Tibial artery (tissue), 4 donors: Measurements from ENCODE around the gene POLD4.

Experiments used
- DNase-seq, 2 donors: peaks; one replicate each; pipeline ENCODE4 v3.0.0-alpha.2; 2019
- H3K27ac ChIP-seq, 2 donors: fragments of 200-600 bp; sonication (generic) in 1 of 2; 1 replicate in 1 of 2; 2 replicates in 1 of 2; pipeline ENCODE4 v1.5.1; 2018 to 2019; ENCODE audit warnings: mild to moderate bottlenecking in 1 of 2
- H3K27me3 ChIP-seq, 2 donors: fragments of 200-600 bp; sonication (generic) in 1 of 2; one replicate each; pipeline versions ENCODE4 v1.5.1 to v1.6.0; 2016 to 2019
- H3K36me3 ChIP-seq, 3 donors: fragments of 200-600 bp; sonication (generic) in 2 of 3; one replicate each; pipeline ENCODE4 v1.5.1; 2016 to 2019; ENCODE audit warnings: mild to moderate bottlenecking in 2 of 3
- H3K4me1 ChIP-seq, 4 donors: fragments of 200-600 bp; sonication (generic) in 2 of 4; 1 replicate in 3 of 4; 2 replicates in 1 of 4; pipeline ENCODE4 v1.5.1; 2016 to 2019
- H3K4me3 ChIP-seq, 2 donors: fragments of 200-600 bp; sonication (generic) in 1 of 2; 1 replicate in 1 of 2; 2 replicates in 1 of 2; pipeline ENCODE4 v1.5.1; 2018 to 2019; ENCODE audit warnings: mild to moderate bottlenecking in 2 of 2
- H3K9me3 ChIP-seq, 3 donors: fragments of 200-600 bp; sonication (generic) in 1 of 3; one replicate each; pipeline ENCODE4 v1.5.1; 2016 to 2019
- CTCF ChIP-seq, 2 experiments: fragments of 200-600 bp in 1 of 2; fragments of 450-650 bp in 1 of 2; IDR thresholded peaks; one replicate each; pipeline ENCODE4 v1.5.1; 2017 to 2019; ENCODE audit warnings: antibody characterized with exemption in 2 of 2, mild to moderate bottlenecking in 1 of 2, moderate library complexity in 1 of 2
- intact Hi-C: fragments of 100-400 bp; cut with DNase I; formaldehyde crosslinking; loops from one replicate; pipeline ENCODE4 v1.15.0; 2023; ENCODE audit warnings: low total_unique reads

POLD4 gene

DNA sequence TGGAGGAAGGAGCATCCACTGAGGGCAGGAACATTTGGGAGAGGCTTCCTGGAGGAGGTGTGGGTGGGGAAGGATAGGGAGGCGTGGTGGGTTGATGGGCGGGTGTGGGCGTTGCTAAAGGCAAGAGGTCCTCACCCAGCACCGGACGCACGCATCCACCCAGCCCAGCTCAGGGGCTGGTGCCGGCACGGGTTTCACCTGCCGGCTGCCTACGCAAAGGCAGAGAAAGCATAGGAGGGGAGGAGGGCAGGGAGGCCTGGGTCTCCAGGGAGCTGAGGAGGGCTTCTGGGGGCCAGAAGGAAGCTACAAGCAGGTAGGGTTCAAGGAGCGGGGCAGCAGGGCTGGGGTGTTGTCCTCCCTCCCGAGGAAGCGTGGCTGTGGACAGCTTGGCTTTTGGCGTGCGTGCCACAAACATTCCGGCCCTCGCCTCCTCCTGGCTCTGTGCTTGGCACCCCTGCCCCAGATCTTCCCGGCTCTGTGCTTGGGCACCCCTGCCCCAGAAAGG, 42.2 kb downstream of the POLD4 start:
- H3K36me3 ChIP-seq: peaks cover 7 to 56% (median 19%) of the 10 kb centered on the region in 3 donors
- H3K27ac ChIP-seq: no peak overlapping the region

DNA sequence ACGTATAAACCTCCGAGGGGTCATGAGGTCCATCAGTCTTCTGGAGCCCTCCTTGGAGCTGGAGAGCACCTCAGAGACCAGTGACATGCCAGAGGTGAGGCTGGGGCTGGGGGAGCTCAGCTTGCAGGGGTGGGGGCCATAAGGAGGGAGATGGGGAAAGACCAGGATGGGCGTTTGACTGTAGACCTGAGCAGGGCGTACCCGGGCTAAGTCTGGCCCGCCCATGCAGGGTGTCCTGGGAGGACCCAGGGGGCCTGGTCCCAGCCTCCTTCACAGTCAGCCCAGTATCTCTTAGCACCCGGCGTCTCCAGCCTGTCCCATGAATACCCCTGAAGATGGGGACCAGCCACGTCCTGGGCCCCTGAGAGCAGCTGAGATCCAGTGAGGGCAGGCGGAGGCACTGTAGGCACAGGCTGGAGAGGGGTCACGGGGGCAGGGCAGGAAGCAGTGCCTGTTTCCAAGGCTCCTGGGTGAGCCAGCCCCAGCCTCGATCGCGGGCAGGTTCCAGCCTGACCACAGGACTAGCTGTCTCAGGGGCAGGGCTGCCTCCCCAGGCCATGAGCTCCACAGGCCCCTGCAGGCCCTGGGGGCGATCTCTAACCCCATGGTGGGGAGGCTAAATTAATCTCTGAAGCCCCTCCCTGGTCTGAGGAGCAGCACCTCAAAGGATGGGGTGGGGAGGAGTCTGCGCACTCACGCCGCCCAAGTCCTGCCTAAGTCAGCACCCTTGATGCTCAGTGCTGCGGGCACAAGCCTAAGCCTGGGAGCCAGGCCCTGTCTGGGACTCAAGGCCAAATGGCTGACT, 42.9 kb downstream of the POLD4 start:
- peak in 1 of 2 donors; percentile 64 for DNase-seq
- H3K36me3 ChIP-seq: peaks cover 7 to 56% (median 19%) of the 10 kb centered on the region in 3 donors
- no peak overlapping the region for H3K27ac ChIP-seq

More for the DNA sequence above, 42.2 kb downstream of the POLD4 start:
- peak in 1 of 2 donors; percentile 55 for DNase-seq
- no peaks in the 10 kb centered on the region for H3K27me3 ChIP-seq
- H3K9me3 ChIP-seq: no peaks in the 10 kb centered on the region
- TF ChIP-seq CTCF (IDR thresholded peaks at IDR 0.05): no peak
- intact Hi-C loops: no loop called here
- no peak overlapping the region for H3K4me3 ChIP-seq
- peaks cover 0 to 12% (median 0%) of the 10 kb centered on the region in 4 donors for H3K4me1 ChIP-seq

GRCh38 chr11:67309661-67310061, 43.7 kb downstream of the POLD4 start:
- intact Hi-C loops: no loop called here
- Histone ChIP-seq H3K27me3 (no peaks in the 10 kb centered on the region), H3K9me3 (no peaks in the 10 kb centered on the region), H3K27ac (no peak overlapping the region), H3K4me3 (no peak overlapping the region), H3K4me1 (peaks cover 0 to 18% (median 3%) of the 10 kb centered on the region in 4 donors), H3K36me3 (peaks cover 7 to 56% (median 19%) of the 10 kb centered on the region in 3 donors)
- no peak for TF ChIP-seq CTCF (IDR thresholded peaks at IDR 0.05)
- peak in 1 of 2 donors; percentile 43 for DNase-seq

More for the DNA sequence above, 42.9 kb downstream of the POLD4 start:
- Histone ChIP-seq H3K9me3 (no peaks in the 10 kb centered on the region), H3K27me3 (no peaks in the 10 kb centered on the region), H3K4me1 (peaks cover 0 to 14% (median 0%) of the 10 kb centered on the region in 4 donors), H3K4me3 (no peak overlapping the region)
- intact Hi-C loops: no loop called here
- no peak for TF ChIP-seq CTCF (IDR thresholded peaks at IDR 0.05)

- TF ChIP-seq CTCF (IDR thresholded peaks at IDR 0.05): no peak
- no peak overlapping the region for H3K27ac ChIP-seq
- intact Hi-C loops: no loop called here
- no peaks in the 10 kb centered on the region for H3K27me3 ChIP-seq
- peaks cover 7 to 56% (median 19%) of the 10 kb centered on the region in 3 donors for H3K36me3 ChIP-seq
- peaks cover 0 to 23% (median 8%) of the 10 kb centered on the region in 4 donors for H3K4me1 ChIP-seq
- DNase-seq: no peak
- no peaks in the 10 kb centered on the region for H3K9me3 ChIP-seq
- no peak overlapping the region for H3K4me3 ChIP-seq
Measured at GRCh38 chr11:67309166-67309565, 44.2 kb downstream of the POLD4 start.

- intact Hi-C loops: no loop called here
- Histone ChIP-seq H3K36me3 (peaks cover 7 to 56% (median 19%) of the 10 kb centered on the region in 3 donors), H3K9me3 (no peaks in the 10 kb centered on the region), H3K4me1 (peaks cover 0 to 29% (median 12%) of the 10 kb centered on the region in 4 donors), H3K4me3 (no peak overlapping the region), H3K27me3 (no peaks in the 10 kb centered on the region), H3K27ac (no peak overlapping the region)
- TF ChIP-seq CTCF (IDR thresholded peaks at IDR 0.05): no peak
- DNase-seq: no peak
Measured at GRCh38 chr11:67308031-67308866, 45.1 kb downstream of the POLD4 start.
